Measurements from ENCODE around the gene PTBP1. TPM values are rescaled to one million over a fixed set of nuclear protein-coding genes. Genes with fewer than 3 reads are reported as not detected.

The PTBP1 gene
- total and polyA plus RNA-seq, 2 donors (not counting 3 experiments of a cell fraction or from before 2014, with no cell fraction given): 382 to 623 TPM

GRCh38 chr19:791007-791566 is 6.2 kb upstream of the PTBP1 start:
- H3K79me2 ChIP-seq (ENCODE audit: control insufficient read depth, insufficient read depth, low read length): no peaks in the 10 kb centered on the region
- H3K4me3 ChIP-seq (replicated peaks in 1 of 3; ENCODE audit: insufficient read depth in 1 of 3, low read depth in 1 of 3, low read length in 3 of 3): no peak overlapping the region
- no peaks in the 10 kb centered on the region for H4K20me1 ChIP-seq (replicated peaks; ENCODE audit: control insufficient read depth, extremely low read depth, insufficient read depth, low read length)
- intact Hi-C loops (cut with micrococcal nuclease) (loop anchor here (10.0 kb wide), 1 partner anchor 454 kb away; the partner anchor contains the start of genes ATP5F1D and MIDN), dilution Hi-C loops (cut with MboI; ENCODE audit: extremely low pct_ligation_motif_present, low sequenced_read_pairs) (no loop called here)
- no peak overlapping the region for H3K4me2 ChIP-seq (ENCODE audit: insufficient read depth, low read length)
- H3K9me1 ChIP-seq (replicated peaks; ENCODE audit: control insufficient read depth, extremely low read depth, insufficient read depth, low read length): no peaks in the 10 kb centered on the region
- CTCF ChIA-PET: interaction anchor here (2.1 kb wide), 1 partner anchor 21 kb away, joined by 6 read pairs; no protein-coding TSS in a partner anchor
- H3K9ac ChIP-seq (replicated peaks; ENCODE audit: extremely low read depth, insufficient read depth, low read length): no peak overlapping the region
- no peak for TF ChIP-seq JUN (IDR thresholded peaks at IDR 0.05; ENCODE audit: borderline replicate concordance, insufficient read depth, insufficient read length, low read depth)
- TF ChIP-seq MYC (IDR thresholded peaks at IDR 0.05; ENCODE audit: low read depth, low read length): no peak
- TF ChIP-seq EZH2 (IDR thresholded peaks at IDR 0.05; ENCODE audit: borderline replicate concordance, low read depth, low read length, severe bottlenecking): no peak
- TF ChIP-seq POLR2AphosphoS5 (IDR thresholded peaks at IDR 0.05; ENCODE audit: insufficient read depth, low read depth, low read length): no peak
- no peak for TF ChIP-seq FOS (IDR thresholded peaks at IDR 0.05; ENCODE audit: borderline replicate concordance, insufficient read depth, low read length)
- TF ChIP-seq CTCF (IDR thresholded peaks at IDR 0.05; ENCODE audit: extremely low read depth in 1 of 2, insufficient read depth in 1 of 2, low read depth in 1 of 2, low read length in 2 of 2): no peak
- no TSS peak for BruUV-seq (replicated peaks)
- FAIRE-seq (no peak), DNase-seq (ENCODE audit: low read depth, low spot score) (no peak)
- POLR2A ChIA-PET: no interaction called here
- H3K27ac ChIP-seq (ENCODE audit: insufficient read depth, low read depth, low read length): no peak overlapping the region
- no peaks in the 10 kb centered on the region for H3K9me3 ChIP-seq (replicated peaks; ENCODE audit: control insufficient read depth, insufficient read depth, low read length)
- H3K27me3 ChIP-seq (ENCODE audit: control insufficient read depth in 2 of 2, insufficient read depth in 2 of 2, low read length in 2 of 2): no peaks in the 10 kb centered on the region
- no peaks in the 10 kb centered on the region for H3K36me3 ChIP-seq (ENCODE audit: control insufficient read depth in 2 of 2, extremely low read depth in 1 of 2, insufficient read depth in 2 of 2, low read length in 2 of 2)
- H2AFZ ChIP-seq (ENCODE audit: low read depth, low read length): no peak overlapping the region
- peaks cover 25% of the 10 kb centered on the region for H3K4me1 ChIP-seq (ENCODE audit: control insufficient read depth, extremely low read depth, insufficient read depth, low read length)

All from endothelial cell of umbilical vein (primary cell).